CD4-positive, CD25-positive, alpha-beta regulatory T cell (primary cell): Measurements from ENCODE around the gene STXBP4. TPM values are rescaled to one million over a fixed set of nuclear protein-coding genes. Genes with fewer than 3 reads are reported as not detected.

Source experiments
- ATAC-seq, 2 donors: fragments of 150-1000 bp; cut with Tn5 transposase; one replicate each; pipeline ENCODE4 v1.10.0; 2021; ENCODE audit warnings: low read depth in 2 of 2, moderate number of reproducible peaks in 2 of 2, moderate library complexity in 1 of 2
- DNase-seq, 3 donors: peaks; one replicate each; pipeline versions ENCODE4 v3.0.0 to v3.0.0-alpha.2; 2012 to 2022; ENCODE audit warnings: mixed read lengths in 1 of 3
- H3K27ac ChIP-seq: one replicate; pipeline ENCODE4 v1.7.0; 2013; ENCODE audit warnings: mild to moderate bottlenecking, low read length; ENCODE audit not compliant: insufficient read depth, poor library complexity, severe bottlenecking
- H3K27me3 ChIP-seq: one replicate; pipeline ENCODE4 v1.7.0; 2013; ENCODE audit warnings: low read length; ENCODE audit not compliant: control insufficient read depth, insufficient read depth
- H3K36me3 ChIP-seq: one replicate; pipeline ENCODE4 v1.7.0; 2013; ENCODE audit warnings: mild to moderate bottlenecking, low read length, moderate library complexity; ENCODE audit not compliant: control insufficient read depth, insufficient read depth
- H3K4me1 ChIP-seq: 2 replicates; pipeline ENCODE4 v1.7.0; 2013; ENCODE audit warnings: mild to moderate bottlenecking, low read length; ENCODE audit not compliant: insufficient read depth, control insufficient read depth, poor library complexity, severe bottlenecking
- H3K4me3 ChIP-seq: one replicate; pipeline ENCODE4 v1.7.0; 2013; ENCODE audit warnings: low read depth, mild to moderate bottlenecking, low read length, moderate library complexity
- H3K9me3 ChIP-seq, 2 experiments: 1 replicate in 1 of 2; 2 replicates in 1 of 2; pipeline ENCODE4 v1.7.0; 2013; ENCODE audit warnings: low read length in 2 of 2, mild to moderate bottlenecking in 1 of 2, moderate library complexity in 1 of 2; ENCODE audit not compliant: control insufficient read depth in 2 of 2
- H3K27ac Mint-ChIP-seq, 3 donors: one replicate each; pipeline ENCODE4 v1.8.0; 2020 to 2022; ENCODE audit warnings: mild to moderate bottlenecking in 3 of 3, mixed read lengths in 3 of 3, moderate library complexity in 2 of 3
- H3K27me3 Mint-ChIP-seq: one replicate; pipeline ENCODE4 v1.8.0; 2022; ENCODE audit warnings: mild to moderate bottlenecking, mixed read lengths
- H3K36me3 Mint-ChIP-seq: one replicate; pipeline ENCODE4 v1.8.0; 2020; ENCODE audit warnings: mixed read lengths
- H3K4me1 Mint-ChIP-seq, 4 donors: one replicate each; pipeline ENCODE4 v1.8.0; 2020 to 2022; ENCODE audit warnings: mixed read lengths in 4 of 4, mild to moderate bottlenecking in 1 of 4
- H3K4me3 Mint-ChIP-seq, 4 donors: one replicate each; pipeline ENCODE4 v1.8.0; 2020 to 2022; ENCODE audit warnings: mild to moderate bottlenecking in 4 of 4, mixed read lengths in 4 of 4, moderate library complexity in 3 of 4
- H3K9me3 Mint-ChIP-seq, 7 donors: one replicate each; pipeline ENCODE4 v1.8.0; 2020 to 2022; ENCODE audit warnings: mixed read lengths in 7 of 7, mild to moderate bottlenecking in 3 of 7, moderate library complexity in 2 of 7
- polyA plus RNA-seq, 4 donors: library from polyadenylated mRNA; unstranded; fragments of 300-500 nt; fragmentation: Illumina TruSeq; gene quantifications; one replicate each; pipeline ENCODE4 v1.2.3, GENCODE V29; 2021
- total RNA-seq: library from RNA; stranded (reverse); gene quantifications from one replicate; pipeline ENCODE4 v1.2.3, GENCODE V29; 2022

Gene STXBP4
- total and polyA plus RNA-seq, 5 donors from 2014 or later, result 2.4 to 7.6 (median 2.7) TPM

GRCh38 chr17:55057184-55057583 lies 88.6 kb downstream of the STXBP4 start:
- H3K4me3 Mint-ChIP-seq, result no peak overlapping the region
- DNase-seq (no peak), ATAC-seq (no peak)
- H3K27ac Mint-ChIP-seq, result peak overlapping the region in 1 of 3 donors; percentile 4
- peaks cover 4% of the 10 kb centered on the region for H3K36me3 Mint-ChIP-seq
- H3K4me1 Mint-ChIP-seq, result peaks cover 0 to 5% (median 2%) of the 10 kb centered on the region in 4 donors
- no peak overlapping the region for H3K4me3 ChIP-seq
- H3K9me3 Mint-ChIP-seq, result no peaks in the 10 kb centered on the region
- no peaks in the 10 kb centered on the region for H3K9me3 ChIP-seq
- H3K27ac ChIP-seq, result no peak overlapping the region
- no peaks in the 10 kb centered on the region for H3K27me3 Mint-ChIP-seq
- H3K4me1 ChIP-seq, result no peaks in the 10 kb centered on the region
- H3K27me3 ChIP-seq, result no peaks in the 10 kb centered on the region
- no peaks in the 10 kb centered on the region for H3K36me3 ChIP-seq

- no peak overlapping the region for H3K27ac Mint-ChIP-seq
- H3K4me1 Mint-ChIP-seq, result peaks cover 0 to 4% (median under 1%) of the 10 kb centered on the region in 4 donors
Measured at GRCh38 chr17:55059724-55060123, 91.2 kb downstream of the STXBP4 start.

GRCh38 chr17:55062921-55063320 lies 94.4 kb downstream of the STXBP4 start:
- DNase-seq, result no peak
- Histone ChIP-seq H3K27me3 (no peaks in the 10 kb centered on the region), H3K4me1 (no peaks in the 10 kb centered on the region), H3K9me3 (no peaks in the 10 kb centered on the region), H3K27ac (no peak overlapping the region), H3K4me3 (no peak overlapping the region), H3K36me3 (no peaks in the 10 kb centered on the region)
- ATAC-seq, result no peak
- Mint-ChIP-seq H3K27ac (no peak overlapping the region), H3K4me1 (peaks cover 0 to 7% (median 2%) of the 10 kb centered on the region in 4 donors), H3K27me3 (no peaks in the 10 kb centered on the region), H3K9me3 (peaks cover 0 to 3% (median 0%) of the 10 kb centered on the region in 7 donors), H3K36me3 (no peaks in the 10 kb centered on the region), H3K4me3 (no peak overlapping the region)

More at GRCh38 chr17:55059724-55060123, 91.2 kb downstream of the STXBP4 start:
- DNase-seq (no peak), ATAC-seq (no peak)
- H3K4me1 ChIP-seq, result no peaks in the 10 kb centered on the region
- no peaks in the 10 kb centered on the region for H3K9me3 ChIP-seq
- no peak overlapping the region for H3K4me3 ChIP-seq
- H3K27ac ChIP-seq, result no peak overlapping the region
- H3K36me3 ChIP-seq, result no peaks in the 10 kb centered on the region
- H3K36me3 Mint-ChIP-seq, result peaks cover 4% of the 10 kb centered on the region
- H3K27me3 ChIP-seq, result no peaks in the 10 kb centered on the region
- no peak overlapping the region for H3K4me3 Mint-ChIP-seq
- H3K9me3 Mint-ChIP-seq, result no peaks in the 10 kb centered on the region
- H3K27me3 Mint-ChIP-seq, result no peaks in the 10 kb centered on the region

- no peak for DNase-seq
- ATAC-seq, result no peak
- H3K27ac ChIP-seq, result no peak overlapping the region
- no peaks in the 10 kb centered on the region for H3K27me3 ChIP-seq
- Mint-ChIP-seq H3K27ac (no peak overlapping the region), H3K4me3 (no peak overlapping the region), H3K9me3 (peaks cover 0 to 3% (median 0%) of the 10 kb centered on the region in 7 donors), H3K4me1 (peaks cover 0 to 7% (median 2%) of the 10 kb centered on the region in 4 donors), H3K36me3 (no peaks in the 10 kb centered on the region), H3K27me3 (no peaks in the 10 kb centered on the region)
- H3K36me3 ChIP-seq, result no peaks in the 10 kb centered on the region
- H3K9me3 ChIP-seq, result no peaks in the 10 kb centered on the region
- H3K4me1 ChIP-seq, result no peaks in the 10 kb centered on the region
- no peak overlapping the region for H3K4me3 ChIP-seq
Measured at GRCh38 chr17:55063885-55064874, 95.6 kb downstream of the STXBP4 start.

- Mint-ChIP-seq H3K4me1 (peaks cover 0 to 31% (median 11%) of the 10 kb centered on the region in 4 donors), H3K27ac (peak overlapping the region in 1 of 3 donors; percentile 44), H3K36me3 (no peaks in the 10 kb centered on the region), H3K9me3 (peaks cover 0 to 3% (median 0%) of the 10 kb centered on the region in 7 donors), H3K27me3 (no peaks in the 10 kb centered on the region), H3K4me3 (no peak overlapping the region)
- H3K4me1 ChIP-seq, result peaks cover 9% of the 10 kb centered on the region
- no peak overlapping the region for H3K27ac ChIP-seq
- ATAC-seq, result no peak
- no peaks in the 10 kb centered on the region for H3K9me3 ChIP-seq
- DNase-seq, result no peak
- no peak overlapping the region for H3K4me3 ChIP-seq
- H3K27me3 ChIP-seq, result no peaks in the 10 kb centered on the region
- no peaks in the 10 kb centered on the region for H3K36me3 ChIP-seq
Measured at GRCh38 chr17:55067697-55068439, 99.3 kb downstream of the STXBP4 start.

- ATAC-seq (no peak), DNase-seq (no peak)
- Mint-ChIP-seq H3K4me1 (peaks cover 0 to 38% (median 14%) of the 10 kb centered on the region in 4 donors), H3K9me3 (peaks cover 0 to 3% (median 0%) of the 10 kb centered on the region in 7 donors), H3K36me3 (no peaks in the 10 kb centered on the region), H3K27ac (no peak overlapping the region), H3K4me3 (no peak overlapping the region), H3K27me3 (no peaks in the 10 kb centered on the region)
- Histone ChIP-seq H3K4me1 (peaks cover 17% of the 10 kb centered on the region), H3K36me3 (no peaks in the 10 kb centered on the region), H3K27ac (no peak overlapping the region), H3K9me3 (no peaks in the 10 kb centered on the region), H3K27me3 (no peaks in the 10 kb centered on the region), H3K4me3 (no peak overlapping the region)
Measured at GRCh38 chr17:55068862-55069811, 100.6 kb downstream of the STXBP4 start.

GRCh38 chr17:55069983-55070529 lies 101.5 kb downstream of the STXBP4 start:
- H3K27me3 ChIP-seq, result no peaks in the 10 kb centered on the region
- ATAC-seq (no peak), DNase-seq (no peak)
- Mint-ChIP-seq H3K27ac (peak overlapping the region in 1 of 3 donors; percentile 11), H3K27me3 (no peaks in the 10 kb centered on the region), H3K4me3 (no peak overlapping the region), H3K9me3 (peaks cover 0 to 3% (median 0%) of the 10 kb centered on the region in 7 donors), H3K36me3 (peaks cover under 1% of the 10 kb centered on the region), H3K4me1 (peaks cover 0 to 39% (median 15%) of the 10 kb centered on the region in 4 donors)
- H3K4me3 ChIP-seq, result no peak overlapping the region
- H3K9me3 ChIP-seq, result no peaks in the 10 kb centered on the region
- H3K27ac ChIP-seq, result no peak overlapping the region
- H3K36me3 ChIP-seq, result no peaks in the 10 kb centered on the region
- peaks cover 17% of the 10 kb centered on the region for H3K4me1 ChIP-seq
